GM03348 (cell line): Measurements from ENCODE around the gene AFTPH.

Source experiments
- DNase-seq: peaks from one replicate; pipeline ENCODE4 v3.0.0; 2012; ENCODE audit warnings: low spot score

AFTPH gene

GRCh38 chr2:64523666-64524603 is at the start of gene AFTPH:
TSS of gene AFTPH (plus strand) at chr2:64524328. CDS start at chr2:64551475, 27,147 bp downstream.
- DNase-seq: peak; percentile 99

GRCh38 chr2:64474636-64475035 is 49.5 kb upstream of the AFTPH start:
- no peak for DNase-seq

- no peak for DNase-seq
Observed at GRCh38 chr2:64477037-64477436, 47.1 kb upstream of the AFTPH start.

GRCh38 chr2:64477979-64478378 is 46.1 kb upstream of the AFTPH start:
- DNase-seq: no peak

- DNase-seq: no peak
Observed at GRCh38 chr2:64478502-64479230, 45.5 kb upstream of the AFTPH start.

GRCh38 chr2:64479259-64480117 is 44.6 kb upstream of the AFTPH start:
- DNase-seq: no peak

- no peak for DNase-seq
Observed at GRCh38 chr2:64481665-64482064, 42.5 kb upstream of the AFTPH start.

GRCh38 chr2:64482243-64482642 is 41.9 kb upstream of the AFTPH start:
- DNase-seq: no peak

- DNase-seq: peak; percentile 24
Observed at GRCh38 chr2:64482765-64483504, 41.2 kb upstream of the AFTPH start.

- DNase-seq: no peak
Observed at GRCh38 chr2:64485331-64485730, 38.8 kb upstream of the AFTPH start.

- peak; percentile 24 for DNase-seq
Observed at GRCh38 chr2:64485961-64486360, 38.2 kb upstream of the AFTPH start.

- DNase-seq: no peak
Observed at GRCh38 chr2:64487256-64488049, 36.7 kb upstream of the AFTPH start.

GRCh38 chr2:64488050-64488974 is 35.8 kb upstream of the AFTPH start:
- peak; percentile 75 for DNase-seq

GRCh38 chr2:64489081-64489751 is 34.9 kb upstream of the AFTPH start:
- DNase-seq: no peak

- peak; percentile 44 for DNase-seq
Observed at GRCh38 chr2:64491426-64491825, 32.7 kb upstream of the AFTPH start.

- no peak for DNase-seq
Observed at GRCh38 chr2:64492272-64492671, 31.9 kb upstream of the AFTPH start.

- no peak for DNase-seq
Observed at GRCh38 chr2:64492821-64493220, 31.3 kb upstream of the AFTPH start.

GRCh38 chr2:64493788-64494187 is 30.3 kb upstream of the AFTPH start:
- DNase-seq: no peak

- DNase-seq: no peak
Observed at GRCh38 chr2:64498438-64498837, 25.7 kb upstream of the AFTPH start.
